ENCODE measurements around the gene TF. TPM values are rescaled to one million over a fixed set of nuclear protein-coding genes. Genes with fewer than 3 reads are reported as not detected.

TF gene
- total RNA-seq, 1 experiment from 2014 or later: 0.09 TPM

DNA sequence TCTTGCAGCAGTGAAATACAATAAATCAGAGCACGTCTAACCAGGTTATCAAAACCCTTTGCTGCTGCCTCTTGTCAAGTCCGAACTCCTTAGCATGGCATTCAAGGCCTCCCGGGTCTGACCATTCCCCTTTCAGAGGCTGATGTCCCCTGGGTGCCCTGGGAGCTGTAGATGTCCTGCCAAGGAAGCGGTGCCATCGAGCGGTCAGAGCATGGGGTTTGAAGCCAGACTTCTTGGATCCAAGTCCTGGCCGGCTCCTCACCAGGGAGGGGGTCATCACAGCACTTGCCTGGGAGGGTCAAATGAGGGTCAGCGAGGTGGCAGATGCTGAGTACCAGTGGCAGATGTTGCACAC is 496 bp downstream of the TF start:
- H3K27me3 ChIP-seq (ENCODE audit: insufficient read depth, low read length): no peaks in the 10 kb centered on the region
- H2BK120ac ChIP-seq (ENCODE audit: low read depth, low read length, poor library complexity, severe bottlenecking): no peak overlapping the region
- TF ChIP-seq, protein P1, sequence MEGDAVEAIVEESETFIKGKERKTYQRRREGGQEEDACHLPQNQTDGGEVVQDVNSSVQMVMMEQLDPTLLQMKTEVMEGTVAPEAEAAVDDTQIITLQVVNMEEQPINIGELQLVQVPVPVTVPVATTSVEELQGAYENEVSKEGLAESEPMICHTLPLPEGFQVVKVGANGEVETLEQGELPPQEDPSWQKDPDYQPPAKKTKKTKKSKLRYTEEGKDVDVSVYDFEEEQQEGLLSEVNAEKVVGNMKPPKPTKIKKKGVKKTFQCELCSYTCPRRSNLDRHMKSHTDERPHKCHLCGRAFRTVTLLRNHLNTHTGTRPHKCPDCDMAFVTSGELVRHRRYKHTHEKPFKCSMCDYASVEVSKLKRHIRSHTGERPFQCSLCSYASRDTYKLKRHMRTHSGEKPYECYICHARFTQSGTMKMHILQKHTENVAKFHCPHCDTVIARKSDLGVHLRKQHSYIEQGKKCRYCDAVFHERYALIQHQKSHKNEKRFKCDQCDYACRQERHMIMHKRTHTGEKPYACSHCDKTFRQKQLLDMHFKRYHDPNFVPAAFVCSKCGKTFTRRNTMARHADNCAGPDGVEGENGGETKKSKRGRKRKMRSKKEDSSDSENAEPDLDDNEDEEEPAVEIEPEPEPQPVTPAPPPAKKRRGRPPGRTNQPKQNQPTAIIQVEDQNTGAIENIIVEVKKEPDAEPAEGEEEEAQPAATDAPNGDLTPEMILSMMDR (conservative IDR thresholded peaks at IDR 0.05): no peak
- no peak overlapping the region for H2AK5ac ChIP-seq (ENCODE audit: insufficient read length, low read length)
- Mint-ChIP-seq H3K36me3 (ENCODE audit: insufficient read depth in 1 of 3, low read depth in 3 of 3) (no peaks in the 10 kb centered on the region), H3K27ac (no peak overlapping the region), H3K4me3 (no peak overlapping the region), H3K9me3 (no peaks in the 10 kb centered on the region; a peak in 1 of 5 replicates), H3K4me1 (peaks cover 0 to 2% of the 10 kb centered on the region in 2 experiments; a peak in 1 of 4 replicates), H3K27me3 (ENCODE audit: low read depth) (peaks cover 5% of the 10 kb centered on the region)
- H3K56ac ChIP-seq (ENCODE audit: insufficient read length, low read depth, low read length): no peak overlapping the region
- no peaks in the 10 kb centered on the region for H3K4me1 ChIP-seq (ENCODE audit: insufficient read depth, low read length)
- no peak overlapping the region for H3K4ac ChIP-seq (ENCODE audit: low read depth, low read length)
- no peak overlapping the region for H2BK20ac ChIP-seq (ENCODE audit: low read depth, low read length, poor library complexity, severe bottlenecking)
- H2AFZ ChIP-seq (ENCODE audit: low read length): no peak overlapping the region
- H3K18ac ChIP-seq (ENCODE audit: insufficient read length, low read depth, low read length): no peak overlapping the region
- H4K91ac ChIP-seq (ENCODE audit: insufficient read length, low read depth, low read length): no peak overlapping the region
- H3T11ph ChIP-seq (ENCODE audit: low read length): no peak overlapping the region
- H4K5ac ChIP-seq (ENCODE audit: insufficient read length, low read depth, low read length): no peak overlapping the region
- H3K79me2 ChIP-seq (ENCODE audit: insufficient read depth, low read length): no peaks in the 10 kb centered on the region
- H3K9me3 ChIP-seq (ENCODE audit: control insufficient read depth, low read depth, low read length): no peaks in the 10 kb centered on the region
- no peak for DNase-seq
- H3K23me2 ChIP-seq (ENCODE audit: insufficient read length, low read depth, low read length, poor library complexity, severe bottlenecking): no peaks in the 10 kb centered on the region
- no peaks in the 10 kb centered on the region for H4K20me1 ChIP-seq (ENCODE audit: control insufficient read depth, insufficient read depth, insufficient read length)
- no peak overlapping the region for H4K8ac ChIP-seq (replicated peaks; ENCODE audit: insufficient read length, low read depth, low read length)
- H2BK15ac ChIP-seq (ENCODE audit: low read depth, low read length): no peak overlapping the region
- no peak overlapping the region for H2BK12ac ChIP-seq (ENCODE audit: insufficient read length, low read depth, low read length)
- no peak overlapping the region for H3K27ac ChIP-seq (ENCODE audit: insufficient read length, low read depth, low read length)
- no peak overlapping the region for H2BK5ac ChIP-seq (ENCODE audit: insufficient read length, low read length)
- H3K14ac ChIP-seq (ENCODE audit: insufficient read depth, low read length): no peak overlapping the region
- no peaks in the 10 kb centered on the region for H3K79me1 ChIP-seq (ENCODE audit: insufficient read depth, low read depth, low read length, poor library complexity, severe bottlenecking)
- no peak overlapping the region for H3K9ac ChIP-seq (ENCODE audit: extremely low read depth, insufficient read length, low read length)
- no CpG with 5 or more reads among the region's 8 CpGs for WGBS (ENCODE audit: extremely low coverage, insufficient read length, low lambda C conversion rate)
- no peak overlapping the region for H3K4me2 ChIP-seq (ENCODE audit: insufficient read depth, insufficient read length, low read length)
- H3K23ac ChIP-seq (ENCODE audit: insufficient read length, low read depth, low read length): no peak overlapping the region

All from H9 (cell line).